Coronary artery (tissue), 2 donors: ENCODE results near the gene IFI6.
"Not testable (repeated sequence)": the region's sequence is repeated elsewhere in the genome, so short reads cannot be mapped to it uniquely, and the experiment has no call there.

Source experiments
- DNase-seq: peaks from one replicate; pipeline ENCODE4 v3.0.0-alpha.2; 2017; ENCODE audit warnings: low spot score
- H3K27ac ChIP-seq, 2 donors: fragments of 200-600 bp; sonication (generic); one replicate each; pipeline ENCODE4 v1.5.1; 2016 to 2019
- H3K4me3 ChIP-seq: fragments of 200-600 bp; sonication (generic); 2 replicates; pipeline ENCODE4 v1.5.1; 2016; ENCODE audit warnings: mild to moderate bottlenecking, moderate library complexity
- TF ChIP-seq, protein P1 (sequence below): fragments of 200-600 bp; sonication (generic); IDR thresholded peaks from one replicate; pipeline ENCODE4 v1.5.1; 2019; ENCODE audit warnings: antibody characterized with exemption

IFI6 gene

DNA sequence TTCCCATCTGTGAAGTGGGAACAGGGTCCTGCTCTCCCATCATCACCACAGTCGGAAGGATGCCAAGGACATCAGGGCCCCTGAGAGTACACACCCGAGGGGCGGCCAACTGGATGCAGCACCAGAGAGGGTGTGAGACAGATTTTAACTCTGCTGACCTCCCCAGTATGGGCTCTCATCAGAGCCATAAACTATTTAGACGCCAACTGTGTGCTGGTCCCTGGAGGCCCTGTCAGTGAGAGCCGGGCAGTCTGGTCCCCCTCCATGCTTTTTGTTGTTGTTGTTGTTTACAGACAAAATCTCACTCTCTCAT is 38.7 kb downstream of the IFI6 start:
- Histone ChIP-seq H3K27ac (peak overlapping the region in 1 of 2 donors; percentile 84), H3K4me3 (peak overlapping the region; percentile 68)
- no peak for DNase-seq
- TF ChIP-seq, protein P1, sequence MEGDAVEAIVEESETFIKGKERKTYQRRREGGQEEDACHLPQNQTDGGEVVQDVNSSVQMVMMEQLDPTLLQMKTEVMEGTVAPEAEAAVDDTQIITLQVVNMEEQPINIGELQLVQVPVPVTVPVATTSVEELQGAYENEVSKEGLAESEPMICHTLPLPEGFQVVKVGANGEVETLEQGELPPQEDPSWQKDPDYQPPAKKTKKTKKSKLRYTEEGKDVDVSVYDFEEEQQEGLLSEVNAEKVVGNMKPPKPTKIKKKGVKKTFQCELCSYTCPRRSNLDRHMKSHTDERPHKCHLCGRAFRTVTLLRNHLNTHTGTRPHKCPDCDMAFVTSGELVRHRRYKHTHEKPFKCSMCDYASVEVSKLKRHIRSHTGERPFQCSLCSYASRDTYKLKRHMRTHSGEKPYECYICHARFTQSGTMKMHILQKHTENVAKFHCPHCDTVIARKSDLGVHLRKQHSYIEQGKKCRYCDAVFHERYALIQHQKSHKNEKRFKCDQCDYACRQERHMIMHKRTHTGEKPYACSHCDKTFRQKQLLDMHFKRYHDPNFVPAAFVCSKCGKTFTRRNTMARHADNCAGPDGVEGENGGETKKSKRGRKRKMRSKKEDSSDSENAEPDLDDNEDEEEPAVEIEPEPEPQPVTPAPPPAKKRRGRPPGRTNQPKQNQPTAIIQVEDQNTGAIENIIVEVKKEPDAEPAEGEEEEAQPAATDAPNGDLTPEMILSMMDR = no peak

DNA sequence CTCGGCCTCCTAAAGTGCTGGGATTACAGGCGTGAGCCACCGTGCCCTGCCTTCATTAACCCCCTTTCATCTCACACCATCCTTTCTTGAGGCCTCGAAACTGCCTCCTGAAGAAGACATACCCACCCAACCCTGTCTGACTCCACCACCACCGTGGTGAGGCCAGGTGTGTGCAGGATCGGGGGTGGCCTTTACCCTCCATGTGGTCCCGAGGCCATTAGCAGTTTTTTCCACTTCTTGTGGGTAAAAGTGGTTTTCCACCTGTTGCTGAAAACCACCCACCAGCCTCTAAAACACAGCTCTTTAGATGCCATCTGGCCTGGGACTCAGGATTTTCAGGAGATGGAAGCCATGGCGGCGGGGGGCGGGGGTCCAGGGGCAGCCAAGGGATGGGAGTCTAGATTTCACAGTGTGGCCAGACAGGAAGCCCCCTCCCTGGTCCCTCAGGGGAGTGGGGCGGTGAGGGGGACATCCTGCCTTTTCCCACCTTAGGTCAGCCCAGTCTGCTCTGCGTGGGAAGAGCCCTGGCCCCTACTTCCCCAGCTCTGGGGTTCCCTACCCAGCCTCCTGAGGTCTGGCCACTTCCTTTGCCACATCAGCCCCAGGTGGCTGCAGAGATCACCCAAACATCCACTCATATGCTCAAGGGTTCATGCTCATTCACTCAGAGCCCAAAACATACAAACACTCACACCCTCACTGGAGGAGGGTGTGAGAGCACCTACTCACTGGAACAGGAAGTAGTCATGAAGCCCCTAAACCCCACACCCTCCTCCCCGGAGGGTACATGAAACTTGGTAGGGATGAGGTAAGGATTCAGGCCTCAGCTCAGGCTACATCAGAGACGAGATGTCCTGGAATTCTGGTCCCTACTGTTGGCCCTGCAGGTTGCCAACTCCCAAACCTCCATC is 39.4 kb downstream of the IFI6 start:
- H3K4me3 ChIP-seq = peak overlapping the region; percentile 68
- no peak for DNase-seq

GRCh38 chr1:27630859-27631491 is 41.0 kb downstream of the IFI6 start:
- DNase-seq = no peak
- peak overlapping the region in 1 of 2 donors; percentile 84 for H3K27ac ChIP-seq
- TF ChIP-seq, protein P1 = no peak
- no peak overlapping the region for H3K4me3 ChIP-seq

More for the DNA sequence above, 39.4 kb downstream of the IFI6 start:
- H3K27ac ChIP-seq = peak overlapping the region in 1 of 2 donors; percentile 84
- TF ChIP-seq, protein P1 = no peak

- Histone ChIP-seq H3K4me3 (no peak overlapping the region), H3K27ac (no peak overlapping the region)
- TF ChIP-seq, protein P1 = no peak
- no peak for DNase-seq
Observed at GRCh38 chr1:27628712-27629111, 43.3 kb downstream of the IFI6 start.

- H3K4me3 ChIP-seq, DNase-seq, H3K27ac ChIP-seq: not testable (repeated sequence)
Observed at GRCh38 chr1:27627733-27628132, 44.3 kb downstream of the IFI6 start.

- Histone ChIP-seq H3K4me3 (no peak overlapping the region), H3K27ac (no peak overlapping the region)
- TF ChIP-seq, protein P1 = no peak
- DNase-seq = no peak
Observed at GRCh38 chr1:27627061-27627460, 44.9 kb downstream of the IFI6 start.

DNA sequence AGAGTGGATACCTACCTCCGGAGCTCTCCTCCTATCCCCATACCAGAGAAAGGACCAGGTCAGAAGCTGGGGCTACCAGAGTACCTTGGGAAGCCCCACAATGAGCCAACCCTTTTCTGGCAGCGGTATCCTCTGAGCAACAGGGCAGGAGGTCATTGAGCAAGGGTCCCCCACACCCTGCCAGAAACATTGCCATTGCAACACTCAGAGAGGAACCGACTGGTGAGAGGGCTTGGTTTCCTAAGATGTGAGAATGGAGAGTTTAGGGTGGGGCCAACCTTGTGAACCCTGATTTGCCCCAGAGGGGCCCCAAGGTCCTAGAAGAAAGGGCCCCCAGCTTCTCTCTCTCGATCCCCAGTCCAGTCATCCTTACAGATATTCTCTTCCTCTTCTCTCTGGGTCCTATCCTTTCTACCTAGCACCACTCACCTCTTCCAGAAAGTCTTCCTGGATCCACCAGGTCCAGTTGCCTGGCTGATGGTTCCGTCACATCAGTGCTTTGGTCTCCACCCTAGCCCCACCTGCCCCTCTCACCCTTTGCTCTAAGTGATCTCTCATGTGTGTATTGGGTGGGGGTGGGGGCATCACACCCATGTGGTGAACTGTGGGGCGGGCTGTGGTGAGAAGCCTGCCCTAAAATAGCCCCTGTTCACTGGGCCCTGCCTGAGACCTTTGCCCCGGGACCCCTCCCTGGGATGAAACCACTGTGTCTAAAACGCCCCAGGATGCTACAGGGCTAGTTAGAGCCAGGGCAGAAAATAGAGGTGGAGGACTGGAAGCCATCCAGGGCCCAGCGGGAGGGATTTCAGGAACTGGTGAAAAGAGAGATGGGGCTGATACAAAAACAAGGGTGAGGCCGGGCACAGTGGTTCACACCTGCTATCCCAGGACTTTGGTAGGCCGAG is 45.7 kb downstream of the IFI6 start:
- Histone ChIP-seq H3K4me3 (no peak overlapping the region), H3K27ac (peak overlapping the region in 1 of 2 donors; percentile 61)
- TF ChIP-seq, protein P1 = no peak
- DNase-seq = no peak
